ENCODE data around the gene KLHL5. TPM values are rescaled to one million over a fixed set of nuclear protein-coding genes. Genes with fewer than 3 reads are reported as not detected.

The KLHL5 gene
- total and polyA plus RNA-seq, 9 of the 15 experiments (the other 6 are each of a cell fraction or from before 2014, with no cell fraction given) = 8.0 to 30.8 (median 22.1) TPM

- TF ChIP-seq ZNF143 (CRISPR knock-in tag; IDR thresholded peaks at IDR 0.05) (no peak), CXXC5 (CRISPR knock-in tag; IDR thresholded peaks at IDR 0.05) (no peak), ZBED1 (IDR thresholded peaks at IDR 0.05) (no peak), NR1H2 (CRISPR knock-in tag; IDR thresholded peaks at IDR 0.05) (no peak), ZNF644 (tag; IDR thresholded peaks at IDR 0.05; ENCODE audit: low read depth) (no peak), THRA (IDR thresholded peaks at IDR 0.05) (no peak), GTF2E2 (tag; IDR thresholded peaks at IDR 0.05) (no peak), TAF1 (IDR thresholded peaks at IDR 0.05; ENCODE audit: control insufficient read depth, extremely low read depth, insufficient read depth, low read length, severe bottlenecking) (peak; percentile 35), ELF2 (CRISPR knock-in tag; IDR thresholded peaks at IDR 0.05) (no peak), CREB3L1 (IDR thresholded peaks at IDR 0.05; ENCODE audit: borderline replicate concordance, low read depth) (no peak), NBN (IDR thresholded peaks at IDR 0.05; ENCODE audit: low read depth) (0 out of 2 replicates have a peak, but pooled peaks have one; percentile 20), HDGF (IDR thresholded peaks at IDR 0.05) (no peak), PRPF4 (IDR thresholded peaks at IDR 0.05; ENCODE audit: insufficient read depth, low read depth, low read length, poor library complexity, severe bottlenecking) (no peak), NONO (IDR thresholded peaks at IDR 0.05; ENCODE audit: low read depth in 2 of 2, low read length in 1 of 2) (no peak), TAL1 (IDR thresholded peaks at IDR 0.05) (no peak), ZBTB33 (CRISPR knock-in tag; IDR thresholded peaks at IDR 0.05) (no peak), RCOR1 (IDR thresholded peaks at IDR 0.05; ENCODE audit: borderline replicate concordance in 1 of 2, low read depth in 2 of 2, low read length in 2 of 2) (peak in 1 of 2 experiments; percentile 70; a peak in 2 of 4 replicates), LEF1 (IDR thresholded peaks at IDR 0.05) (peak; percentile 7; the same call in 1 of the 2 replicates), ZNF354B (CRISPR knock-in tag; IDR thresholded peaks at IDR 0.05) (no peak), RNF219 (CRISPR knock-in tag; IDR thresholded peaks at IDR 0.05) (no peak), HDAC1 (IDR thresholded peaks at IDR 0.05) (no peak; a peak in 1 of 4 replicates), ETS2 (tag; IDR thresholded peaks at IDR 0.05; ENCODE audit: borderline replicate concordance, poor library complexity, severe bottlenecking) (no peak), TEAD1 (CRISPR knock-in tag; IDR thresholded peaks at IDR 0.05) (no peak)
These were observed 17.6 kb upstream of the KLHL5 start (continued) for GRCh38 chr4:39044364-39044955.
